Astrocyte of the cerebellum (primary cell): ENCODE results near the gene SH2D6.

ENCODE experiments used
- DNase-seq: peaks from one replicate; pipeline ENCODE4 v3.0.0-alpha.2; 2011; ENCODE audit warnings: low read depth
- H3K4me3 ChIP-seq: 2 replicates; pipeline ENCODE4 v1.5.1; 2011; ENCODE audit warnings: mild to moderate bottlenecking, low read depth, low read length, moderate library complexity
- CTCF ChIP-seq: IDR thresholded peaks from 2 replicates; pipeline ENCODE4 v1.5.1; 2012; ENCODE audit warnings: low read length, low read depth, moderate library complexity, mild to moderate bottlenecking; ENCODE audit errors: missing control alignments
- in situ Hi-C: cut with HindIII; loops from 2 replicates; pipeline ENCODE4 v1.10.0; 2017; ENCODE audit warnings: low sequenced_read_pairs

The SH2D6 gene

DNA sequence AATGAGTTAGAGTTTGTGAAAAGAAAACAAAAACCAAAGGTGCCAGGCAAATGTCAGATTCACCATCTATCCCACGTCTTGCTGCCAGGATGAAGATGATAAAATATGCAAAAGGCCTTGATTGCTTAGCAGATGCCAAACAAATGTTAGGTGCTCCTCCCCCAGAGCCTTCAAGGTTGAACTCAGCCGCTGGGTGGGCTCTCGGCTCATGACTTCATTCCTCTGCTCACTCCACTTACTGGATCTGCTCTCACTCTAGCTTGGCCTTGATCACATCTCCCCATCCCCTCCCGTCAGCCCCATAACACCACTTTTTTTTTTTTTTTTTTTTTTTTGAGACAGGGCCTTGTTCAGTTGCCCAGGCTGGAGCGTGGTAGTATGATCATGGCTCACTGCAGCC, 38.5 kb downstream of the SH2D6 start:
- in situ Hi-C loops, result no loop called here
- no peak overlapping the region for H3K4me3 ChIP-seq
- DNase-seq, result no peak
- no peak for TF ChIP-seq CTCF

DNA sequence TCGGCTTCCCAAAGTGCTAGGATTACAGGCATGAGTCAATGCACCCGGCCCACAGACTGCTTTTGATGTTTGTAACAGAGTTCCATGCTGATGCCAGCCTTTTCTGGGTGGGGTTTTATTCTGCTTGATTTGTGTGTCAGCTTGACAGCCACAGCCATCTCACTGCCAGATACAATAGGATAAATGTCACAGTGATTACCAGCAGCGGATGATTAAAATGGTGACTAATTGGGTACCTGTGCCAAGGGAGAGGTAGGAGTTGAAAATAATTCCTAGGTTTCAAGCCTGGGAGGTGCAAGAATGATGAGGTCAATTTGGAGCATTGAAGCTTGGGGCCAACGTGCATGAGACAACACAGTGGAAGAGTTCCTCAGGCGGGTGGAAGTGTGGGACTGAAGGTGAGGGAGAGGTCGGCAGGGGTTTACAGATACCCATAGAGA, 39.4 kb downstream of the SH2D6 start:
- in situ Hi-C loops, result no loop called here
- no peak overlapping the region for H3K4me3 ChIP-seq
- no peak for TF ChIP-seq CTCF
- no peak for DNase-seq

DNA sequence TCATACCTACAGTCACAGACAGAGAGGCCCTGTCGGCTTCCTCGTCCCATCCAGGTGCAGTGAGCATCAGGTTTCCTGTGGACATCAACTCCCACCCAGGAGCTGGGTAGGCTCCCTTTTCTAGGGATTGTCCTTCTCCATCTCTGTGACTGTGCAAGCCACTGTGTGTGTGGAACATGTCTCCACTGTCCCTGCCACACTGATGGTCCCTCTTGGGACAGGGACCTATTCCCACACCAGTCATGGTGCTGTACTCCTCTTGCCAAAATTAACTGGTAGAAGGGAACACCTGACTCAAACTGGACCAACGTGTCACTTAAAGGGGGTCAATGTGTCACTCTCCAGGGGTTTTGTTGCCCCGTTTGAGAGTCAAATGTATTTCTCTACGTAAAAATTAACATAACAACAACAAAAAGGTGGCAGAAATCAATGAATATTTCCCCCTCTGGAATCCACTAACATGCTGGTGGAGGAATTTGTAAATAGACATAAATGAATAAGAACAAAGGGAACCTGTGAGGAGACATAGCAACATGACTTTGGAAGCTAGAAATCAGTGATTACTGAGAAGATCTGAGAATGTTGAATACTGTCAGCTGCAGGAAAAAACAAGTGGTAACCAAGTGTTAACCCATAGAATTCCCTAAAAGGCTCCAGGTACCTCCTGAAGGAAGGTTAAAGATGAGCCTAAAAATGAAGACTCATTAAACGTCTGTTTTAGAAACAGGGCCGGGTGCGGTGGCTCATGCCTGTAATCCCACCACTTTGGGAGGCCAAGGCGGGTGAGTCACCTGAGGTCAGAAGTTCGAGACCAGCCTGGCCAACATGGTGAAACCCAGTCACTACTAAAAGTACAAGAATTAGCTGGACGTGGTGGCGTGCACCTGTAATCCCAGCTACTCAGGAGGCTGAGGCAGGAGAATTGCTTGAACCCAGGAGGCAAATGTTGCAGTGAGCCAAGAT, 40.4 kb downstream of the SH2D6 start:
- no peak for TF ChIP-seq CTCF
- no peak overlapping the region for H3K4me3 ChIP-seq
- DNase-seq, result no peak
- in situ Hi-C loops, result no loop called here

DNA sequence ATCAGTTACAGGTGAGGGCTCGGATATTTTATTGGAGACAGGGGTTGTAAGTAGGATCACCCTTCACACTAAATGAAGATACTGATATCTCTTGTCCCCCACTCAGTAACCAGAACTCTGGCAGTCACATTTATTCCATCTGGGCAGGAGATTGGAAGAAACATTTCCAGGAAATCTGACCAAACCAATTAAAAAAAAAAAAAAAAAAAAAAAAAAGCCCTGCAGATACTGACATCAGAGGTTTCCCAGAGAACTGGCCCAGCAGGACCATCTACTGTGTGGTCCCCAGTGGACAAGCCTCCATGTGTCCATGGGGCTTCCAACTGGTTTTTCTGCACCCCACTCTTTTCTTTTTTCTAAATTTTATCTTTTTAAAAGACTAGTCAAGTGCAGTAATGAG, 41.3 kb downstream of the SH2D6 start:
- TF ChIP-seq CTCF, result no peak
- H3K4me3 ChIP-seq, result no peak overlapping the region
- DNase-seq, result no peak
- in situ Hi-C loops, result loop anchor here (5.0 kb wide), 1 partner anchor 38 kb away; no protein-coding TSS in a partner anchor

DNA sequence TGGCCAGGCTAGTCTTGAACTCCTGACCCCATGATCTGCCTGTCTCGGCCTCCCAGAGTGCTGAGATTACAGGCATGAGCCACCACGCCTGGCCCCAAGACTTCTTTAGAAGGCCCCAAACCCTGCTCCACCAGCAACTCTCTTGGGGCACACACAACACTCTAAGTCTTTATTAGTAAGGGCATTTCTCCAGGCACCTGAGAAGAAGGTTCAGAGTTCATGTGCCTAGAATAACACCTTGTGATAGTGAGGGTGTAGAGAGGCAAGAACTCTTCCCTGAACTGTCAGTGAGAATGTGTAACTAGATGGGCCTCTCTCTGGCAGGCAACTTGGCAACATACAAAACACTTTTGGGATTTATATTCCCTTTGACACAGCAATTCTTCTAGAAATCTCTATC, 43.8 kb downstream of the SH2D6 start:
- DNase-seq, result no peak
- TF ChIP-seq CTCF, result no peak
- in situ Hi-C loops, result loop anchor here (5.0 kb wide), 1 partner anchor 35 kb away; no protein-coding TSS in a partner anchor
- H3K4me3 ChIP-seq, result no peak overlapping the region

DNA sequence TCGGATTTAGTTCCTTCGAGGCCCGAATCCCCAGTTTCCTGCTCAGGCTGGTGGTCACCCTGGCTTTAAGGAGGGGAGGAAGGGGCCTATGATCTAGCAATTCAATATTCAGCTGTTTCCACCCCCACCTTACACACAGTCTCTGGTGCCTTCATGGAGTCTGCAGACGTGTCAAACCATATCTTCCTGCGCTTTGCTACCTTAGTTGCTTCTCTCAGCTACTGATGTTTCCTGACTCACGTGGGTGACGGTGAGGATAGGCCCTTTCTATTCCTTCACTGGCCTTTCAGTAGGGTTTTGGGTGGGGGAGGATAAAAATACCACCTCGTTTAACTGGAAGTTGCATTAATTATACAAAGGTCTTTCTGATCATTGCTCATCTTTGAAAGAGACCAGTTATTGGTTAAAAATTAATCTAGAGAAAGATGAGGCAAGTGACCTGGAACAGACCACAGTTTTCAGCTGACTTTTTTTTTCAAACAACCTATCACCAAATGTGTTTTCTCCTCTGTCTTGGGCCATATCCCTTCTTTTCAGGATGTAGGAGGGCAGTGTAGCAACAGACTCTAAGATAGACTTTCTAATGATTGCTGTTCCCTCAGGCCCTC, 49.7 kb downstream of the SH2D6 start:
- DNase-seq, result no peak
- no peak for TF ChIP-seq CTCF
- in situ Hi-C loops, result no loop called here
- H3K4me3 ChIP-seq, result no peak overlapping the region
